SK-N-DZ (cell line): ENCODE measurements around the gene HBQ1.
"Not testable (repeated sequence)": the region's sequence is repeated elsewhere in the genome, so short reads cannot be mapped to it uniquely, and the experiment has no call there.

ENCODE experiments used
- DNase-seq: peaks from one replicate; pipeline ENCODE4 v3.0.0-alpha.2; 2015; ENCODE audit warnings: low spot score

HBQ1 gene

GRCh38 chr16:160691-161190 is 19.5 kb upstream of the HBQ1 start:
- DNase-seq: no peak

DNA sequence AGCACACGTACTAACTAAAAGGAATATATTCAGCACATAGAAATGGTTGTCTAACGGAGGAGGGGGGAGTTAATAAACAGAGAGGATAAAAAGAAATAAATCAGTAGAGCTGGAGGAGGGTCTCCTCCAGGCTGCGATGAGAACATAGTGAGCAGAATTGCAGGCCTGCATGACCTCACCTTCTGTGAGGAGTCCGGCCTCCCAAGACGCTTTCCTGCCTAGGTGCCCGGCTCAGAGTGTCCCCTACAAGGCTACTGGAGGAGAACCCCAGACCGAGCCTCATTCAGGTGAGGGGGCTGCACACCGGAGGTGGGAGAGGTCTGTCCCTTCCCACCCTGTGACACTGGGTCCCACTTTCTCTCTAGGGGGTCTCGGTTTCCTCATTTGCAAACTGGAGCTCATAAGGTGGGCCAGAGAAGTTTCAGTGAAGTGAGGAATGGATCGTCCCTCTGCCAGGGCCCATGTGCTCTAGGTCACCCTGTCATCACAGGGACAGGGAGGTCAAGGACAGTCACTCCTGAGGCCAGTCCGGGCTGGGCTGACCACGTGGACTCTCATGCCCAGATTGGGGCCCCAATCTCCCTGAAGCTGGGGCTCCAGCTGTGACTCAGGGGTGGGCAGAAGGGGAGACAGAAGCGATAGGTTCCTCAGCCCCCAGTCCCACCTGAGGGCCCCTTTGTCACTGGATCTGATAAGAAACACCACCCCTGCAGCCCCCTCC is 17.8 kb upstream of the HBQ1 start:
- DNase-seq: no peak

DNA sequence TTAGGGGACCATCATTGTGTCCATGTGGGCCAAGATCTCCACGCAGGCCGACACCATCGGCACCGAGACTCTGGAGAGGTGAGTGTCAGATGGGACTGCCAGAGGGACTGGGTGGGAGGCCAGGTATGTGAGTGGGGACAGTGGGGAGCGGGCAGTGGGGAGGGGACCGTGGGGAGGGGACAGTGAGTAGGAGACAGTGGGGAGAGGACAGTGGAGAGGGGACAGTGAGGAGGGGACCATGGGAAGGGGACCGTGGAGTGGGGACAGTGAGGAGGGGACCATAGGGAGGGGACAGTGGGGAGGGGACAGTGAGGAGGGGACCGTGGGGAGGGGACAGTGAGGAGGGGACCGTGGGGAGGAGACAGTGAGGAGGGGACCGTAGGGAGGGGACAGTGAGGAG is 17.1 kb upstream of the HBQ1 start:
- DNase-seq: not testable (repeated sequence)

DNA sequence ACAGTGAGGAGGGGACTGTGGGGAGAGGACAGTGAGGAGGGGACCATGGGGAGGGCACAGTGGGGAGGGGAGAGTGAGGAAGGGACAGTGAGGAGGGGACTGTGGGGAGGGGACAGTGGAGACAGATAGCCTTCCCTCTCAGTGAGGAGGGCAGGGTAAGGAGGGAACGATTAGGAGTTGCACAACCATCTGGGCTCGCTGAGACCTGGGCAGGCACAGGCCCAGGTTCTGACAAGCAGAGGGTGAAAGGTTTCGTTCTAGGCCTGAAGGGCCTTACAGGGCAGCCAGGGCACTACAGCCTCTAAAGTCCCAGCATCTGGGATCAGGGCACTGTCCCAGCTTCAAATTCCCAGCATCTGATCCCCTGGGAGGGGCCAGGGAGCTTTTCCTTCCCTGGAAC is 16.6 kb upstream of the HBQ1 start:
- DNase-seq: not testable (repeated sequence)

GRCh38 chr16:164134-164823 is 16.0 kb upstream of the HBQ1 start:
- not testable (repeated sequence) for DNase-seq

- DNase-seq: no peak
Measured at GRCh38 chr16:164827-165538, 15.3 kb upstream of the HBQ1 start.

- DNase-seq: no peak
Measured at GRCh38 chr16:165539-166374, 14.5 kb upstream of the HBQ1 start, which contains the start of gene HBM. Gene HBM (plus strand): TSS chr16:165978. CDS start chr16:165998, 20 bp downstream.

- no peak for DNase-seq
Measured at GRCh38 chr16:166375-167121, 13.7 kb upstream of the HBQ1 start.

DNA sequence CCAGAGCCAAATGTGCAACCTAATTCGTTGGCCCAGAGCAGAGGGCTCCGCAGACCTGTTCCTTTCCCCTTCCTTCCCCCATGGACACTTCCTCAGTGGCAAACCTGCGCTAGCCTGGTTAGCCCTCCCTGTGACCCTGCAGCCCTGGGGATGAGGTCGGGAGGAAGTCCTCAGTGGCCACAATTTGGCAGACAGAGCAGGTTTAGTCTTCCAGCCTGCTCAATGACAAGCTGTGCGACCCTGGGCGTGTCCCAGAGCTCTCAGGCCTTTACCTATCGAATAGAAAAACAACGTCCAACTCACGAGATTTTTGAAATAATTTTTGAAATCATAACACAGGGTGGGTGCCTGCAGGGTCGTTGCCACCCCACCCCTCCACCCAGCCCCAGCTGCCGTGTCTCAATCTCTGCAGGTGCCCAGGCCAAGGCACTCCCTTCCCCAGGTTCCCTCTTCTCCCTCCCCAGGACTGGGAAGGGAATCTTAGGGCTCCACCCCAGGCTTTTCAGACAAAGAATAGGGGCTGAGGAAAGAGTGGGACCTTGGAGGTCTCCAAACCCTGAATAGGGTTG is 13.1 kb upstream of the HBQ1 start:
- no peak for DNase-seq

GRCh38 chr16:168424-168823 is 11.8 kb upstream of the HBQ1 start:
- DNase-seq: no peak

- DNase-seq: no peak
Measured at GRCh38 chr16:169014-169413, 11.2 kb upstream of the HBQ1 start.

- DNase-seq: not testable (repeated sequence)
Measured at GRCh38 chr16:170088-170507, 10.2 kb upstream of the HBQ1 start.

DNA sequence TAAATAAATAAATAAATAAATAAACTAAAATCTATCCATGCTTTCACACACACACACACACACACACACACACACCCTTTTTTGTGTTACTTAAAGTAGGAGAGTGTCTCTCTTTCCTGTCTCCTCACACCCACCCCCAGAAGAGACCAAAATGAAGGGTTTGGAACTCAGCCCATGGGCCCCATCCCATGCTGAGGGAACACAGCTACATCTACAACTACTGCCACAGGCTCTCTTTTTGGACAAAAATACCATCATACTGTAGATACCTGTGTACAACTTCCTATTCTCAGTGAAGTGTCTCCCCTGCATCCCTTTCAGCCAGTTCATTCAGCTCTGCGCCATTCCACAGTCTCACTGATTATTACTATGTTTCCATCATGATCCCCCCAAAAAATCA is 9.5 kb upstream of the HBQ1 start:
- DNase-seq: no peak

DNA sequence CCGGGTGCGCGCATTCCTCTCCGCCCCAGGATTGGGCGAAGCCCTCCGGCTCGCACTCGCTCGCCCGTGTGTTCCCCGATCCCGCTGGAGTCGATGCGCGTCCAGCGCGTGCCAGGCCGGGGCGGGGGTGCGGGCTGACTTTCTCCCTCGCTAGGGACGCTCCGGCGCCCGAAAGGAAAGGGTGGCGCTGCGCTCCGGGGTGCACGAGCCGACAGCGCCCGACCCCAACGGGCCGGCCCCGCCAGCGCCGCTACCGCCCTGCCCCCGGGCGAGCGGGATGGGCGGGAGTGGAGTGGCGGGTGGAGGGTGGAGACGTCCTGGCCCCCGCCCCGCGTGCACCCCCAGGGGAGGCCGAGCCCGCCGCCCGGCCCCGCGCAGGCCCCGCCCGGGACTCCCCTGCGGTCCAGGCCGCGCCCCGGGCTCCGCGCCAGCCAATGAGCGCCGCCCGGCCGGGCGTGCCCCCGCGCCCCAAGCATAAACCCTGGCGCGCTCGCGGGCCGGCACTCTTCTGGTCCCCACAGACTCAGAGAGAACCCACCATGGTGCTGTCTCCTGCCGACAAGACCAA is 7.8 kb upstream of the HBQ1 start, which contains the start of gene HBA2:
Gene HBA2 (plus strand): TSS at position 503 of the 568 bp plus-strand sequence. CDS start 37 bp downstream, at position 540.
- DNase-seq: not testable (repeated sequence)

DNA sequence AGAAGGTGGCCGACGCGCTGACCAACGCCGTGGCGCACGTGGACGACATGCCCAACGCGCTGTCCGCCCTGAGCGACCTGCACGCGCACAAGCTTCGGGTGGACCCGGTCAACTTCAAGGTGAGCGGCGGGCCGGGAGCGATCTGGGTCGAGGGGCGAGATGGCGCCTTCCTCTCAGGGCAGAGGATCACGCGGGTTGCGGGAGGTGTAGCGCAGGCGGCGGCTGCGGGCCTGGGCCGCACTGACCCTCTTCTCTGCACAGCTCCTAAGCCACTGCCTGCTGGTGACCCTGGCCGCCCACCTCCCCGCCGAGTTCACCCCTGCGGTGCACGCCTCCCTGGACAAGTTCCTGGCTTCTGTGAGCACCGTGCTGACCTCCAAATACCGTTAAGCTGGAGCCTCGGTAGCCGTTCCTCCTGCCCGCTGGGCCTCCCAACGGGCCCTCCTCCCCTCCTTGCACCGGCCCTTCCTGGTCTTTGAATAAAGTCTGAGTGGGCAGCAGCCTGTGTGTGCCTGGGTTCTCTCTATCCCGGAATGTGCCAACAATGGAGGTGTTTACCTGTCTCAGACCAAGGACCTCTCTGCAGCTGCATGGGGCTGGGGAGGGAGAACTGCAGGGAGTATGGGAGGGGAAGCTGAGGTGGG is 6.9 kb upstream of the HBQ1 start:
- not testable (repeated sequence) for DNase-seq

- DNase-seq: not testable (repeated sequence)
Measured at GRCh38 chr16:173928-174769, 6.1 kb upstream of the HBQ1 start.

GRCh38 chr16:175011-175949 is 5.0 kb upstream of the HBQ1 start:
- DNase-seq: no peak
